Thymus (tissue), 11 donors: ENCODE measurements around the gene ENPP7. TPM values are rescaled to one million over a fixed set of nuclear protein-coding genes. Genes with fewer than 3 reads are reported as not detected.
A peak's percentile ranks its signal among the peaks of the same experiment; 100 is the strongest.

Experiments
- DNase-seq, 9 donors: peaks; one replicate each; pipeline ENCODE4 v3.0.0-alpha.2; 2013; ENCODE audit warnings: low spot score in 9 of 9, low read depth in 6 of 9, missing footprints in 1 of 9
- H3K27ac ChIP-seq, 2 donors: one replicate each; pipeline ENCODE4 v1.5.1; 2013; ENCODE audit warnings: control low read depth in 1 of 2, low read depth in 1 of 2, low read length in 1 of 2, mild to moderate bottlenecking in 1 of 2, moderate library complexity in 1 of 2
- H3K27me3 ChIP-seq, 2 donors: one replicate each; pipeline ENCODE4 v1.5.1; 2013; ENCODE audit warnings: low read length in 1 of 2; ENCODE audit not compliant: control insufficient read depth in 2 of 2, insufficient read depth in 1 of 2
- H3K36me3 ChIP-seq, 2 donors: one replicate each; pipeline ENCODE4 v1.5.1; 2013; ENCODE audit warnings: low read length in 1 of 2, mild to moderate bottlenecking in 1 of 2, moderate library complexity in 1 of 2; ENCODE audit not compliant: control insufficient read depth in 2 of 2, insufficient read depth in 2 of 2
- H3K4me1 ChIP-seq, 2 donors: one replicate each; pipeline ENCODE4 v1.5.1; 2013; ENCODE audit warnings: low read length in 2 of 2; ENCODE audit not compliant: control insufficient read depth in 2 of 2, insufficient read depth in 2 of 2
- H3K4me3 ChIP-seq, 2 donors: one replicate each; pipeline ENCODE4 v1.5.1; 2013; ENCODE audit warnings: low read length in 2 of 2, control low read depth in 1 of 2, mild to moderate bottlenecking in 1 of 2
- H3K9me3 ChIP-seq, 2 donors: one replicate each; pipeline ENCODE4 v1.5.1; 2013; ENCODE audit warnings: low read length in 1 of 2, mild to moderate bottlenecking in 1 of 2; ENCODE audit not compliant: control insufficient read depth in 2 of 2, insufficient read depth in 1 of 2
- WGBS: extraction: QIAGEN DNeasy Blood & Tissue Kit; methylation state at CpG from one replicate; pipeline ENCODE4 v1.1.7; 2013; 5-methylcytosine and 5-hydroxymethylcytosine counted together
- polyA plus RNA-seq: library from polyadenylated mRNA; stranded (reverse); fragments of 200-250 nt; gene quantifications from one replicate; pipeline ENCODE4 v1.2.3, GENCODE V29; 2013
- total RNA-seq: library from RNA; stranded (reverse); fragments of 120-200 nt; gene quantifications from one replicate; pipeline ENCODE4 v1.2.4, GENCODE V29; 2013
- donor health status: healthy.

The ENPP7 gene
- total and polyA plus RNA-seq, 2 donors, result 0.05 to 0.09 TPM

DNA sequence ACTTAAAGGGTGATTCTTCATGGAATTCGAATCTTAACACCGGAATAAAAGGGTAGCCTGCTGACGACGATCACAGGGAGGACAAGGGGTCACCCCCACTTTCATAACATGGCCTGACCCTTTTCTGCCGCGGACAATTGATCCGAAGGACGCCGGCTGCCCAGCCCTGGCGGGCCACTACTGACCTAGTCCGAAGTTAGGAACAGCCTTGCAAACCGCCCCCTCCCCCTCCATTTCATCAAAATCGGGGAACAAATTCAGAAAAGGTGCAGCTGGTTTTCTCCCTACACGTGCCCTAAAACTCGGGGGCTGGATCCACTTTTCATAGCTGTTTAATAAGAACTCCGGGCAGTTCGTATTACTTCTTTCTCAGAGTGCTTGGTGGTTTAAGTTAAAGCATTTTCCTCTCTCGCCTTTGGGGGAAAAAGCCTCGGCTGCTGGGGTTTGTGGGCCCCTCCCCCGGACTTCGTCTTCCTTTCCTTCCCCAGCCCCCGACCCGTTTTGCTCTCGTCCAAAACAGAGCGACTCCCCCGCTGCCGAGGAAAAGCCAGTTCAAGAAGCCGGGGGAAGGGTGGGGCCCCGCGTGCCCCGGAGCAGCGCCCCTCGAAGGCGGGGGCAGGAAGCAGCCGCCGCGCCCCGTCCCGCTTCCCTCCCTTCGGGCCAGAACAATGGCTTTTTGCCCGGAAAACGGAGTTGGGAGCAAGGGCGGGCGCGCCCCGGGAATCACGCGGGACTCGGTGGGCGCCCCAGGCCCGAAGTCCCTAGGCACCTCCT, 46.6 kb downstream of the ENPP7 start:
- peak in 1 of 9 donors; percentile 79 for DNase-seq

DNA sequence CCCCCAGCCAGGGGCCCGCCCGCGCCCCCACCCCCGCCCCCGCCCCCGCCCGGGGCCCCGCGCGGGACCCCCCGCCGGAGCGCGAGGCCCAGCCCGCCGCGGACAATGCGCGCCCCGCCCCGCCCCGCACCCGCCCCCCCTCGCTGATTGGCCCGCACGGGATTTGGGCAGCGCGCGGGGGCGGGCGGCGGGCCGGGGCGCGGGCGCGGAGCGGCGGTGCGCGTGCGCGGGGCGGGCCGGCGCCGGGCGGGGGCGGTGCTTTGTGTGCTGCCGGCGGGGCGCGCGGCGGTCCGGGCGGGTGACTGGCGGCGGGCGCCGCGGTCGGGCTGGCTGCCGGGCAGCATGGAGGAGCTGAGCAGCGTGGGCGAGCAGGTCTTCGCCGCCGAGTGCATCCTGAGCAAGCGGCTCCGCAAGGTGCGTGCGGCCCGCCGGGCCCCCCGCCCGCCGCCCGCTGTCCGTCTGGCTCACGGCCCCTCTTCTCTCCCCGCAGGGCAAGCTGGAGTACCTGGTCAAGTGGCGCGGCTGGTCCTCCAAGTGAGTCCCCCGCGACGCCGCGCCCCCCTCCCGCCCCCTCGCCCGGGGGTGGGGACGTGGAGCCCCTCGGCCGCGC, 47.3 kb downstream of the ENPP7 start, which contains the start of gene CBX2:
TSS of gene CBX2 (plus strand) at position 255 of the 610 bp plus-strand sequence. CDS start at position 343, 88 bp downstream.
- Histone ChIP-seq H3K36me3 (peaks cover 3 to 17% of the 10 kb centered on the region in 2 donors), H3K9me3 (peaks cover 0 to 5% of the 10 kb centered on the region in 2 donors), H3K27ac (peak within 1 kb of the TSS; percentile 36 to 61), H3K4me3 (peak within 1 kb of the TSS; percentile 72 to 83), H3K4me1 (peaks cover 35 to 48% of the 10 kb centered on the region in 2 donors), H3K27me3 (peaks cover 20 to 36% of the 10 kb centered on the region in 2 donors)
- DNase-seq, result peak in 4 of 9 donors; percentile 66 to 85 (median 70)
- under 1% methylated on average over 96 of the region's 96 CpGs for WGBS

More for the DNA sequence above, 46.6 kb downstream of the ENPP7 start:
- H3K27me3 ChIP-seq, result peaks cover 21 to 41% of the 10 kb centered on the region in 2 donors
- H3K4me3 ChIP-seq, result peak overlapping the region; percentile 50 to 83
- peaks cover 0 to 1% of the 10 kb centered on the region in 2 donors for H3K9me3 ChIP-seq
- H3K36me3 ChIP-seq, result peaks cover 0 to 11% of the 10 kb centered on the region in 2 donors
- H3K27ac ChIP-seq, result peak overlapping the region in 1 of 2 donors; percentile 61
- 5% methylated on average over 51 of the region's 51 CpGs for WGBS
- peaks cover 35 to 44% of the 10 kb centered on the region in 2 donors for H3K4me1 ChIP-seq

DNA sequence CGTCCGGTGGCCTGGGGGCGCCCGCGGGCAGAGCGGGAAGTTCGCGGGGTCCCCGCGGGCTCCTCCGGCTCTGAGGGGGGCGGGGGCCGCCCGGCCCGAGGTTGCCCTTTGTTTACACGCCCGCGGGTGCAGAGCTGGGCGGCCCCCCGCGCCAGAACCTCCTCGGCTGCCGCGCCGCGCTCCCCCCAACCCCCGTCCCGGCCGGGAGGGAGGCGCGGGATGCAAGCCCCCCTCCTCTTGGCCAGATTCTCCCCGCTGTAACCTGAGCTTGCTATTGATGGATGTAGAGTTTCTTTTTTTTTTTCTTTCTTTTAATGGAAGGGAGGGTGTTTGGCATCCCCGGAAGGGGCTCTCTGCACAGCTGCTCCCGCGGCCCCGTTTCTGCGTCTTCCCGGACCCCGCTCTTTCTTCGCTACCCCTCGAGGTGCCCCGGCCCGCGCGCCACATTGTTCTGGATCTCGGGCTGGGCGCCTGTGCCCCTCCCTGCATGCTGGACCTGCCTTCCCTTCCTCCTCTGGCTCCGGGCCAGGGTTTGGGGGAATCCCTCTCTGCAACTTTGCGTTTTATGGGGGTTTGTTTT, 47.9 kb downstream of the ENPP7 start:
- peak overlapping the region; percentile 72 to 83 for H3K4me3 ChIP-seq
- H3K36me3 ChIP-seq, result peaks cover 5 to 23% of the 10 kb centered on the region in 2 donors
- H3K27ac ChIP-seq, result peak overlapping the region in 1 of 2 donors; percentile 21
- whole genome bisulfite sequencing, result under 1% methylated on average over 49 of the region's 49 CpGs
- H3K4me1 ChIP-seq, result peaks cover 35 to 48% of the 10 kb centered on the region in 2 donors
- peak in 1 of 9 donors; percentile 66 for DNase-seq
- H3K9me3 ChIP-seq, result peaks cover 0 to 5% of the 10 kb centered on the region in 2 donors
- H3K27me3 ChIP-seq, result peaks cover 20 to 36% of the 10 kb centered on the region in 2 donors

DNA sequence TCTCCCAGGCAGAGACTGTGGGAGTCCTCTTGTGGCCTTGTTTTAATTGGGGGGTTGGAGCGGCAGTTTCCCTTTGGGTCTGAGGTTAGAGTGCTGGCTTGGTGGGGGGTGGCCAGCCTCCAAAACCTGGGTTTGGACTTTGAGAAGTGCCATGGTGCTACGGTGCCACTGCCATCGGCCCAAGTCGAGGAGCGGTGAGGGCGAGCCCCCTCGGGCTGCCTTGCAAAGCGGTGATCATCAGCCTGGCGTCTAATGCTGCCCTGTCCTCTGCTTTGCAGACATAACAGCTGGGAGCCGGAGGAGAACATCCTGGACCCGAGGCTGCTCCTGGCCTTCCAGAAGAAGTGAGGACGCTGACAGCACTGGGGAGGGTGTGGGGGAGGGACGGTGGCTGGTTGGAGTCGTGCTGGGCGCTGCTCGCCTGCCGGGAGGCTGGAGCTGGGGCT, 48.4 kb downstream of the ENPP7 start:
- Histone ChIP-seq H3K4me1 (peaks cover 35 to 48% of the 10 kb centered on the region in 2 donors), H3K9me3 (peaks cover 0 to 5% of the 10 kb centered on the region in 2 donors), H3K27ac (peak overlapping the region in 1 of 2 donors; percentile 21), H3K27me3 (peaks cover 20 to 32% of the 10 kb centered on the region in 2 donors), H3K36me3 (peaks cover 10 to 29% of the 10 kb centered on the region in 2 donors), H3K4me3 (peak overlapping the region; percentile 72 to 83)
- no peak for DNase-seq
- 28% methylated on average over 17 of the region's 17 CpGs for WGBS

DNA sequence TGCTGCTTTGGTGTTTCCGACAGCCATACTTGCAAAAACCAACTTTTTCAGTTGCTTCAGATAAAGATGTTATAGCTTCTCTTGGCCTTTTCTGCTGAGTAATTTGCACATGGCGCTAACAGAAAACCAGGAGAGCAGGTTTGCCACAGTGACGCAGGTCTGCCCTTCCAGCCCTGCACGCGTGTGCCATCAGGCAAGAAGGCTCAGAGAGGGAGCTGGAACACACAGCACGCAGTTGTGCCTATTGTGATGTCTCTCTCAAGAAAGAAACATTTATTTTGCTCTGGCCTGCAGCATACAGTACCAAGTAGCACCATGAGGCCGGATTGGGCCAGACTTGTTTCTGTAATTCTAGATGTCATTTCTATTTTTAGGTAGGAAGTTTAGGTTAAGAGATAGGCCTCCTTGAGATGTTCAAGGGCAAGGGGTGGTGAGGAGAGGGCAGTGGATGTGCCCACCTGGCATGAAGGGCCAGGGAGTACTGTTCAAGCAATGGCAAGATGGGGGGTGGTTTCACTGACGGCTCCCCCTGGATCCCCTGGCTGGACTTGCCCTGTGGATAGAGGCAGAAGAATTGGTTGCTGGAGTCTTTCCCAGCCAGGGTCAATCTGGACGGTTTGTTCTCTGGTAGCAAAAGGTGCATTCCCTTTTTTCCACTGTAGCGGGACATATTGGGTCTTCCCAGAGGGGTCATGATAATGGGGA, 49.1 kb downstream of the ENPP7 start:
- Histone ChIP-seq H3K4me1 (peaks cover 35 to 48% of the 10 kb centered on the region in 2 donors), H3K36me3 (peaks cover 17 to 36% of the 10 kb centered on the region in 2 donors), H3K27me3 (peaks cover 17 to 26% of the 10 kb centered on the region in 2 donors), H3K27ac (peak overlapping the region in 1 of 2 donors; percentile 9), H3K4me3 (peak overlapping the region in 1 of 2 donors; percentile 72), H3K9me3 (peaks cover 0 to 5% of the 10 kb centered on the region in 2 donors)
- DNase-seq, result no peak
- 85% methylated on average over 10 of the region's 10 CpGs for WGBS

DNA sequence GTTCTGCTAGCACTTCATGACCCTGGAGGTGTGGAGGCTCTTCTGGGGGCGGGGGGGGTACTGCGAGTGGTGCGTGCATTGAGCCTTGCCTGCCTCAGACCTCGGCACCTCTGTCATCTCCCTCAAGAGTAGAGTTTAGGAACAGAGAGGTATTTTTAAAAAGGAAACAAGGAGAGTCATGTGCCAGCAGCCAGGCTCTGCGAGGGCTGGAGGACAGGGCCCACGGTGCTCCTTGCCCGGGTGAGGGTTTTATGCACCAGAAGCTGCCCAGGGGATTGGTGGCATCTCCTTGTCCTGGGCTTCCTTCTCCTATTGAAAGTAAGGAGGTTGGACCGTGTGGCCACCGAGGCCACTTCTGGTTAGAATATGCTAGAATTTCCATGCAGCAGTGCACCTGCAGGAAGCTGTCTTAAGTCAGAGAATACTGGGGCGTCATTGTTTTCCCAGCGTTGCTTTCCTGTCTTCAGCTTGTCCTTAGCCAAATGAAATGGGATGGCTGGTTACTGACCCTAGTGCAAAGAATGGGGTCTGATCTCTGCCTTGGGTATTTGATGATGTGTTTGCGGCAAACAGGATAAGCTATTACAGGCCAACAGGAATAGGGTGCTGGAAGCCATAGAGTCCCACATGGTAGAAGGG, 50.4 kb downstream of the ENPP7 start:
- H3K36me3 ChIP-seq, result peaks cover 26 to 47% of the 10 kb centered on the region in 2 donors
- peak in 1 of 9 donors; percentile 63 for DNase-seq
- H3K27me3 ChIP-seq, result peaks cover 12 to 18% of the 10 kb centered on the region in 2 donors
- H3K4me3 ChIP-seq, result peak overlapping the region in 1 of 2 donors; percentile 28
- WGBS, result 36% methylated on average over 12 of the region's 12 CpGs
- H3K9me3 ChIP-seq, result peaks cover 0 to 5% of the 10 kb centered on the region in 2 donors
- H3K27ac ChIP-seq, result peak overlapping the region in 1 of 2 donors; percentile 80
- peaks cover 35 to 48% of the 10 kb centered on the region in 2 donors for H3K4me1 ChIP-seq

DNA sequence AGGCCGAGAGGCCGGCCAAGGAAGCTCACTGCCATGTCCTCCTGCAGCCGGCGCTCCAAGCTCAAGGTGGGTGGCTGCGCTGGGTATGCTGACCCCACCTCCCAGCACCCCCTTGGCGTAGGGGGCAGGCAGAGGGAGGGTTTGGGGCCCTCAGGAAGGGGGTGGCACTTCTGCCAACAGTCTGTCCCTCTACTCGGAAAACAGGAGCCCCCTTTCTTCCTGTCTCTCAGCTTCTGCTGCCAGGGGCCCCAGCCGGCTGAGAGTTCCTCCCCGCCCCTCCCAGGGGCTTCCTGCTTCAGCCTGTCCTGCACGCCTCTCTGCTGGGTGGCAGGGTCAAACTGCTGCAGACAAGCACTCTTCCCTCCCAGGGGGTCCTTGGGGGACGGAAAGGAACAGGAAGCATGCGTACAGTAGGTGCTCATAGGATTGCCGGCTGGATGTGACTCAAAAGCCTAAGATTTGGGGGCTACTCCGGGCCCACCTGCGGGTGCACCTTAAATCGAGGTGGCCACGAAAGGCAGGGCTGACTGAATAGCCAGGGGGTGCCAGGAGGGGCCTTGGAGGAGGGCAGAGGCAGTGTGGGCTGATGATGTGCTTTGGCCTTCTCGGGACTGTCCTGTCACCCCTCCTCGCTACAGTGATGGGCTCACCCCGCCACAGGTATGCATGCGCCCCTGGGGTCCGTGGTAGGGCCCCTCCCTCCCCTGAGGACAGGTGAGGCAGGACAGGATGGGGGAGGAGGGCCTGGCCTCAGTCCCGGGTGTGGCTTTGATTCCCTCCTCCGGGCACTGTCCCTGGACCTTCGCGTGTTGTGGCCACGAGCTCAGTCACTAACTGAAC, 51.2 kb downstream of the ENPP7 start:
- peaks cover 6 to 23% of the 10 kb centered on the region in 2 donors for H3K27me3 ChIP-seq
- peaks cover 0 to 5% of the 10 kb centered on the region in 2 donors for H3K9me3 ChIP-seq
- H3K4me3 ChIP-seq, result peak overlapping the region in 1 of 2 donors; percentile 28
- 47% methylated on average over 27 of the region's 27 CpGs for WGBS
- H3K4me1 ChIP-seq, result peaks cover 33 to 47% of the 10 kb centered on the region in 2 donors
- H3K36me3 ChIP-seq, result peaks cover 26 to 47% of the 10 kb centered on the region in 2 donors
- H3K27ac ChIP-seq, result peak overlapping the region in 1 of 2 donors; percentile 80
- peak in 1 of 9 donors; percentile 63 for DNase-seq
